GM13976 (cell line): Measurements from ENCODE around the gene FLOT2.

Experiments
- DNase-seq: peaks from one replicate; pipeline ENCODE4 v3.0.0; 2012; ENCODE audit warnings: low spot score
- CTCF ChIP-seq: IDR thresholded peaks from 2 replicates; pipeline ENCODE4 v1.5.1; 2012; ENCODE audit warnings: borderline replicate concordance, mild to moderate bottlenecking; ENCODE audit not compliant: insufficient read depth; ENCODE audit errors: extremely low read depth, missing control alignments, control extremely low read depth
- in situ Hi-C: fragments of 300-500 bp; cut with MboI; formaldehyde crosslinking; loops from one replicate; pipeline ENCODE4 v1.12.0; 2022; ENCODE audit warnings: low sequenced_read_pairs, mixed read lengths, inconsistent platforms; ENCODE audit not compliant: unreplicated experiment

FLOT2 gene

GRCh38 chr17:28917029-28917428 lies 19.5 kb upstream of the FLOT2 start:
- DNase-seq, result no peak
- in situ Hi-C loops, result no loop called here
- TF ChIP-seq CTCF, result no peak

GRCh38 chr17:28916302-28916934 lies 18.9 kb upstream of the FLOT2 start:
- in situ Hi-C loops, result no loop called here
- TF ChIP-seq CTCF, result peak; percentile 48
- peak; percentile 49 for DNase-seq

- in situ Hi-C loops, result no loop called here
- TF ChIP-seq CTCF, result no peak
- no peak for DNase-seq
Observed at GRCh38 chr17:28912938-28913333, 15.4 kb upstream of the FLOT2 start.

GRCh38 chr17:28912281-28912937 lies 14.9 kb upstream of the FLOT2 start:
- in situ Hi-C loops, result no loop called here
- TF ChIP-seq CTCF, result no peak
- no peak for DNase-seq

- in situ Hi-C loops, result no loop called here
- no peak for DNase-seq
- no peak for TF ChIP-seq CTCF
Observed at GRCh38 chr17:28911411-28912045, 14.0 kb upstream of the FLOT2 start.

- in situ Hi-C loops, result no loop called here
- TF ChIP-seq CTCF, result no peak
- no peak for DNase-seq
Observed at GRCh38 chr17:28910534-28910933, 13.0 kb upstream of the FLOT2 start.
